ENCODE results near the gene MLKL. TPM values are rescaled to one million over a fixed set of nuclear protein-coding genes. Genes with fewer than 3 reads are reported as not detected.

Gene MLKL
- total and polyA plus RNA-seq, 2 of the 13 experiments (the other 11 are each of a cell fraction or from before 2014, with no cell fraction given), result 6.4 to 10.7 TPM

- TF ChIP-seq HOXA5 (CRISPR knock-in tag; IDR thresholded peaks at IDR 0.05) (peak; percentile 75), PRMT3 (CRISPR knock-in tag; IDR thresholded peaks at IDR 0.05; ENCODE audit: borderline replicate concordance, low read depth) (no peak), NR3C1 (CRISPR knock-in tag; IDR thresholded peaks at IDR 0.05) (no peak), SSRP1 (CRISPR knock-in tag; IDR thresholded peaks at IDR 0.05) (0 out of 2 replicates have a peak, but pooled peaks have one; percentile 51), RXRB (CRISPR knock-in tag; IDR thresholded peaks at IDR 0.05; ENCODE audit: borderline replicate concordance) (peak; percentile 62), ZNF17 (CRISPR knock-in tag; IDR thresholded peaks at IDR 0.05) (no peak), MIER3 (CRISPR knock-in tag; IDR thresholded peaks at IDR 0.05; ENCODE audit: borderline replicate concordance) (no peak), RXRA (CRISPR knock-in tag; IDR thresholded peaks at IDR 0.05) (peak; percentile 76; the same call in 1 of the 2 replicates), ZNF512B (CRISPR knock-in tag; IDR thresholded peaks at IDR 0.05; ENCODE audit: borderline replicate concordance) (peak; percentile 87), BRF2 (CRISPR knock-in tag; IDR thresholded peaks at IDR 0.05) (no peak), HBP1 (CRISPR knock-in tag; IDR thresholded peaks at IDR 0.05; ENCODE audit: low read depth) (peak; percentile 67; the same call in 1 of the 2 replicates), PHF21A (CRISPR knock-in tag; IDR thresholded peaks at IDR 0.05) (0 out of 2 replicates have a peak, but pooled peaks have one; percentile 18), ARNT2 (CRISPR knock-in tag; IDR thresholded peaks at IDR 0.05; ENCODE audit: low read depth) (peak; percentile 70), SRSF4 (IDR thresholded peaks at IDR 0.05; ENCODE audit: low read depth, low read length, poor library complexity, severe bottlenecking) (no peak), ZBTB37 (CRISPR knock-in tag; IDR thresholded peaks at IDR 0.05) (peak; percentile 73; the same call in 1 of the 2 replicates), ZBTB7A (CRISPR knock-in tag; IDR thresholded peaks at IDR 0.05) (no peak; the same call in 1 of the 2 replicates), HIVEP1 (CRISPR knock-in tag; IDR thresholded peaks at IDR 0.05) (peak; percentile 96; the same call in 1 of the 2 replicates), POLR2AphosphoS2 (IDR thresholded peaks at IDR 0.05; ENCODE audit: low read depth, low read length) (no peak), SUZ12 (IDR thresholded peaks at IDR 0.05; ENCODE audit: low read depth, low read length) (no peak), NFKBIZ (CRISPR knock-in tag; IDR thresholded peaks at IDR 0.05) (no peak)
- TF ChIP-seq, protein P1, sequence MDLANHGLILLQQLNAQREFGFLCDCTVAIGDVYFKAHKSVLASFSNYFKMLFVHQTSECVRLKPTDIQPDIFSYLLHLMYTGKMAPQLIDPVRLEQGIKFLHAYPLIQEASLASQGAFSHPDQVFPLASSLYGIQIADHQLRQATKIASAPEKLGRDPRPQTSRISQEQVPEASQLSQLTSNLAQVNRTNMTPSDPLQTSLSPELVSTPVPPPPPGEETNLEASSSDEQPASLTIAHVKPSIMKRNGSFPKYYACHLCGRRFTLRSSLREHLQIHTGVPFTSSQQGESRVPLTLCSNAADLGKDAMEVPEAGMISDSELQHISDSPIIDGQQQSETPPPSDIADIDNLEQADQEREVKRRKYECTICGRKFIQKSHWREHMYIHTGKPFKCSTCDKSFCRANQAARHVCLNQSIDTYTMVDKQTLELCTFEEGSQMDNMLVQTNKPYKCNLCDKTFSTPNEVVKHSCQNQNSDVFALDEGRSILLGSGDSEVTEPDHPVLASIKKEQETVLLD (CRISPR knock-in tag; IDR thresholded peaks at IDR 0.05; ENCODE audit: low read depth), result no peak
Measured at GRCh38 chr16:74700438-74701225, at the start of gene MLKL (continued).

Measured in HepG2 (cell line).